ENCODE results near the gene ZDHHC5. TPM values are rescaled to one million over a fixed set of nuclear protein-coding genes. Genes with fewer than 3 reads are reported as not detected.
"Not testable (repeated sequence)": the region's sequence is repeated elsewhere in the genome, so short reads cannot be mapped to it uniquely, and the experiment has no call there.

The ZDHHC5 gene
- total and polyA plus RNA-seq, 4 donors, result 28.7 to 63.2 (median 42.9) TPM

DNA sequence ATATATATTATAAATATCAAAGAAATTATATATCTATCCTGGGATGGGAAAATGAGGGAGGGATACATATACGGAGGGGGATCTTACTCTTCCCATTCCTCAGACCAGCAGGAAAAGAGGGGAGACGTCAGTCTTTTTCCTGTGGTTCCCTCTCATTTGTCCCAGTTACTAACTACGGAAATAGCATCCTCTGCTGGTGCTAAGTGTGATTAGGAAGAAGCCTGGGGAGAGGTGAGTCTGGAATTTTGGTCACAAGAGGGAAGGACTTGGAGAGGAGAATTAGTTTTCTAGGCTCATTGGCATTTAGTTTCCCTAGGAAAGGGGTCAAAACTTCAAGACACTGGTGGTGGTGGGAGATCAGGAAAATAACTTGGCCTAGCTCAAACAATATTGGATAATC is 32.5 kb downstream of the ZDHHC5 start:
- no peaks in the 10 kb centered on the region for H3K4me1 ChIP-seq (ENCODE audit: control insufficient read depth in 5 of 5, insufficient read depth in 5 of 5, low read length in 5 of 5)
- TF ChIP-seq, protein P1, sequence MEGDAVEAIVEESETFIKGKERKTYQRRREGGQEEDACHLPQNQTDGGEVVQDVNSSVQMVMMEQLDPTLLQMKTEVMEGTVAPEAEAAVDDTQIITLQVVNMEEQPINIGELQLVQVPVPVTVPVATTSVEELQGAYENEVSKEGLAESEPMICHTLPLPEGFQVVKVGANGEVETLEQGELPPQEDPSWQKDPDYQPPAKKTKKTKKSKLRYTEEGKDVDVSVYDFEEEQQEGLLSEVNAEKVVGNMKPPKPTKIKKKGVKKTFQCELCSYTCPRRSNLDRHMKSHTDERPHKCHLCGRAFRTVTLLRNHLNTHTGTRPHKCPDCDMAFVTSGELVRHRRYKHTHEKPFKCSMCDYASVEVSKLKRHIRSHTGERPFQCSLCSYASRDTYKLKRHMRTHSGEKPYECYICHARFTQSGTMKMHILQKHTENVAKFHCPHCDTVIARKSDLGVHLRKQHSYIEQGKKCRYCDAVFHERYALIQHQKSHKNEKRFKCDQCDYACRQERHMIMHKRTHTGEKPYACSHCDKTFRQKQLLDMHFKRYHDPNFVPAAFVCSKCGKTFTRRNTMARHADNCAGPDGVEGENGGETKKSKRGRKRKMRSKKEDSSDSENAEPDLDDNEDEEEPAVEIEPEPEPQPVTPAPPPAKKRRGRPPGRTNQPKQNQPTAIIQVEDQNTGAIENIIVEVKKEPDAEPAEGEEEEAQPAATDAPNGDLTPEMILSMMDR (IDR thresholded peaks at IDR 0.05; ENCODE audit: control extremely low read depth, extremely low read depth), result no peak
- DNase-seq (no peak), ATAC-seq (ENCODE audit: insufficient read depth, low FRiP score) (no peak)
- H3K27me3 ChIP-seq (ENCODE audit: control insufficient read depth in 3 of 3, insufficient read depth in 3 of 3, low read length in 2 of 3), result no peaks in the 10 kb centered on the region
- H3K9me3 ChIP-seq (ENCODE audit: control insufficient read depth in 4 of 4, insufficient read depth in 3 of 4, low read length in 3 of 4), result no peaks in the 10 kb centered on the region
- no peak overlapping the region for H3K27ac ChIP-seq (ENCODE audit: low read depth in 1 of 2, low read length in 1 of 2)
- 76 to 81% methylated on average over 3 of the region's 3 CpGs for WGBS, 2 donors
- no peak overlapping the region for H3K9ac ChIP-seq (ENCODE audit: insufficient read depth in 1 of 2, low read length in 2 of 2)
- peaks cover 30 to 49% (median 36%) of the 10 kb centered on the region in 4 donors for H3K36me3 ChIP-seq (ENCODE audit: control insufficient read depth in 4 of 4, insufficient read depth in 4 of 4, low read length in 4 of 4)
- H3K4me3 ChIP-seq, result no peak overlapping the region

DNA sequence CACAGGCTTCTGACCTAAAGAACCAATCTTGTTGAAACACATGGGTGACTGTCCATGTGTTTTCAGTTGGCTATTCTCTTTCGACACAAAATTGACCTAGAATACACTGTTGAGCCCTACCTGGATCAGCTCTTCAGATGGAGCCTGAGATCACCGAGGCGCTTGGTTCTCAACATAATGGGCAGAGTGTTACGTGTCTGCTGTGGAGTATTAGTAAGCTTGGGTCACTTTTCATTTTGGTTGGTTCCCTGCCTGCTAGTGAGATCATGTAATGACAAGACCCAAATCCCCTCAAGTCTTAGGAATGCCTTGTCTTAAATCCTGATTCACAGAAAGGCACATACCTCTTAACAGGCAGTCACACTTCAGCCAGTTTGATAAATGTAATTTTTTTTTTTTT is 35.4 kb downstream of the ZDHHC5 start:
- Histone ChIP-seq H3K36me3 (ENCODE audit: control insufficient read depth in 4 of 4, insufficient read depth in 4 of 4, low read length in 4 of 4) (peaks cover 21 to 30% (median 26%) of the 10 kb centered on the region in 4 donors), H3K27ac (ENCODE audit: low read depth in 1 of 2, low read length in 1 of 2) (no peak overlapping the region), H3K4me3 (no peak overlapping the region), H3K27me3 (ENCODE audit: control insufficient read depth in 3 of 3, insufficient read depth in 3 of 3, low read length in 2 of 3) (no peaks in the 10 kb centered on the region), H3K9me3 (ENCODE audit: control insufficient read depth in 4 of 4, insufficient read depth in 3 of 4, low read length in 3 of 4) (no peaks in the 10 kb centered on the region), H3K9ac (ENCODE audit: insufficient read depth in 1 of 2, low read length in 2 of 2) (no peak overlapping the region), H3K4me1 (ENCODE audit: control insufficient read depth in 5 of 5, insufficient read depth in 5 of 5, low read length in 5 of 5) (no peaks in the 10 kb centered on the region)
- ATAC-seq (ENCODE audit: insufficient read depth, low FRiP score), result no peak
- TF ChIP-seq, protein P1 (IDR thresholded peaks at IDR 0.05; ENCODE audit: control extremely low read depth, extremely low read depth), result no peak
- no peak for DNase-seq
- 94 to 97% methylated on average over 4 of the region's 4 CpGs for WGBS, 2 donors

DNA sequence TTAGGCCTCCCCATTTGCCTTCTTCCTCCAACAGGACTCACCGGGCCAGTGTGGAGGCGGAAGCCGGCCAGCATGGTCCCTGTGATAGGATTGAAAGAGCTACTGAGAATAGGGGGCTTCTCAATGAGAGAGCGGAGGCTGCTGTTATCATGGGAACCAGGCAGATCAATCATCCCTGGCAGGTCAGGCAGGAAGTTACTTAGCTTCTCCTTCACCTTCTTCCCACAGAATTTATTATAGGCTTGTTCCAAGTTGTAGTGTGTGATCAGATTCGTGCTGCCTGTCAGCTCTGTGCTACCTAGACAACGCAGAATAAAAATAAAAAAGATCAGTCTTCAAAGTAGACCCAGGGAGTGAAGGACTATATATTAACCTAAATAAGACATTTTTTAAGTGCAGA is 37.0 kb downstream of the ZDHHC5 start:
- no peak for ATAC-seq (ENCODE audit: insufficient read depth, low FRiP score)
- Histone ChIP-seq H3K4me1 (ENCODE audit: control insufficient read depth in 5 of 5, insufficient read depth in 5 of 5, low read length in 5 of 5) (peaks cover 0 to under 1% (median 0%) of the 10 kb centered on the region in 5 donors), H3K27ac (ENCODE audit: low read depth in 1 of 2, low read length in 1 of 2) (no peak overlapping the region), H3K4me3 (no peak overlapping the region), H3K9ac (ENCODE audit: insufficient read depth in 1 of 2, low read length in 2 of 2) (no peak overlapping the region), H3K27me3 (ENCODE audit: control insufficient read depth in 3 of 3, insufficient read depth in 3 of 3, low read length in 2 of 3) (no peaks in the 10 kb centered on the region), H3K9me3 (ENCODE audit: control insufficient read depth in 4 of 4, insufficient read depth in 3 of 4, low read length in 3 of 4) (no peaks in the 10 kb centered on the region), H3K36me3 (ENCODE audit: control insufficient read depth in 4 of 4, insufficient read depth in 4 of 4, low read length in 4 of 4) (peaks cover 13 to 20% (median 18%) of the 10 kb centered on the region in 4 donors)
- 92% methylated on average over 6 of the region's 6 CpGs for WGBS, 2 donors
- TF ChIP-seq, protein P1 (IDR thresholded peaks at IDR 0.05; ENCODE audit: control extremely low read depth, extremely low read depth), result no peak
- DNase-seq, result no peak

DNA sequence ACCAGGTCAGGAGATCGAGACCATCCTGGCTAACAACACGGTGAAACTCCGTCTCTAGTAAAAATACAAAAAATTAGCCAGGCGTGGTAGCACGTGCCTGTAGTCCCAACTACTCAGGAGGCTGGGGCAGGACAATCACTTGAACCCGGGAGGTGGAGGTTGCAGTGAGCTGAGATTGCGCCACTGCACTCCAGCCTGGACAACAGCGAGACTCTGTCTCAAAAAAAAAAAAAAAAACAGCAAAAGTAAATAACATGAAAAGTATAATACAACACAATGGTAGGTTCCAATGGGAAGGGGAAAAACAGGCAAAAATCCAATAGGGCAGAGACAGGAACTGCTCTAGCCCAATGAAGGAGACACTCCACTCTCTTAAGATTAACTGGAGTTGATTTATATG is 37.5 kb downstream of the ZDHHC5 start:
- not testable (repeated sequence) for H3K27me3 ChIP-seq (ENCODE audit: control insufficient read depth in 3 of 3, insufficient read depth in 3 of 3, low read length in 2 of 3)

More for the DNA sequence above, 37.5 kb downstream of the ZDHHC5 start:
- DNase-seq; H3K9me3 ChIP-seq (ENCODE audit: control insufficient read depth in 4 of 4, insufficient read depth in 3 of 4, low read length in 3 of 4); H3K4me1 ChIP-seq (ENCODE audit: control insufficient read depth in 5 of 5, insufficient read depth in 5 of 5, low read length in 5 of 5); H3K9ac ChIP-seq (ENCODE audit: insufficient read depth in 1 of 2, low read length in 2 of 2); H3K4me3 ChIP-seq; ATAC-seq (ENCODE audit: insufficient read depth, low FRiP score); H3K27ac ChIP-seq (ENCODE audit: low read depth in 1 of 2, low read length in 1 of 2): not testable (repeated sequence)
- 68 to 91% methylated on average over 8 of the region's 8 CpGs for WGBS, 2 donors
- H3K36me3 ChIP-seq (ENCODE audit: control insufficient read depth in 4 of 4, insufficient read depth in 4 of 4, low read length in 4 of 4), result peaks cover 11 to 20% (median 16%) of the 10 kb centered on the region in 4 donors
